K562 (cell line): ENCODE data around the gene LINS1. TPM values are rescaled to one million over a fixed set of nuclear protein-coding genes. Genes with fewer than 3 reads are reported as not detected.

Source experiments
- ATAC-seq: fragments of 200-7000 bp; cut with Tn5 transposase; 3 replicates; pipeline ENCODE4 v1.9.1; 2020; ENCODE audit warnings: moderate library complexity
- BruUV-seq: library from RNA; stranded (reverse); fragments of 400-500 nt; replicated peaks from 2 replicates; lab custom pipeline; 2021; lab: Mats Ljungman, UMichigan
- CTCF ChIA-PET: fragments of 300-600 bp; formaldehyde crosslinking; extraction: SDS; loops from one replicate; lab custom pipeline; 2021; ENCODE audit warnings: low intra/inter-chr PET ratio; lab: Yijun Ruan, JAX
- POLR2A ChIA-PET: fragments of 300-600, 350-650 bp; sonication (Branson Sonifier 250); formaldehyde crosslinking; extraction: SDS; loops from one replicate; lab custom pipeline; 2021; ENCODE audit warnings: antibody characterized with exemption, inconsistent platforms; lab: Yijun Ruan, JAX
- DNase-seq, 4 experiments: peaks; one replicate each; pipeline versions ENCODE4 v3.0.0 to v3.0.0-alpha.2; 2011 to 2018; ENCODE audit warnings: low spot score in 3 of 4, mixed read lengths in 3 of 4; ENCODE audit errors: extremely low read depth in 1 of 4
- FAIRE-seq: peaks from 2 replicates; lab custom pipeline; 2011; peaks lifted over from hg19 to GRCh38; lab: Jason Lieb, UNC
- H2AFZ ChIP-seq: 2 replicates; pipeline ENCODE4 v1.6.0; 2011; ENCODE audit warnings: low read depth, low read length, control low read depth, inconsistent platforms
- H3K27ac ChIP-seq: fragments of 200-600 bp; 3 replicates; pipeline ENCODE4 v1.8.0; 2011; ENCODE audit warnings: low read depth, mild to moderate bottlenecking, control low read depth, inconsistent platforms, low read length, moderate library complexity, mixed read lengths; ENCODE audit errors: extremely low read depth
- H3K27me3 ChIP-seq, 2 experiments: fragments of 300-600 bp in 1 of 2; 2 replicates in 1 of 2; 3 replicates in 1 of 2; pipeline versions ENCODE4 v1.6.0 to v1.8.0; 2011; ENCODE audit warnings: inconsistent platforms in 2 of 2, low read length in 2 of 2, mild to moderate bottlenecking in 1 of 2, mixed read lengths in 1 of 2, moderate library complexity in 1 of 2; ENCODE audit not compliant: control insufficient read depth in 2 of 2, insufficient read depth in 2 of 2
- H3K36me3 ChIP-seq: fragments of 300-600 bp; 3 replicates; pipeline ENCODE4 v1.8.0; 2011; ENCODE audit warnings: mild to moderate bottlenecking, low read length, inconsistent platforms; ENCODE audit not compliant: control insufficient read depth, insufficient read depth
- H3K4me1 ChIP-seq, 2 experiments: fragments of 200-600 bp in 1 of 2; replicated peaks in 1 of 2; 2 replicates in 1 of 2; 3 replicates in 1 of 2; pipeline versions ENCODE4 v1.5.1 to v1.8.0; 2011; ENCODE audit warnings: inconsistent platforms in 2 of 2, low read length in 2 of 2, mild to moderate bottlenecking in 1 of 2, mixed read lengths in 1 of 2, moderate library complexity in 1 of 2; ENCODE audit not compliant: control insufficient read depth in 2 of 2, insufficient read depth in 2 of 2
- H3K4me2 ChIP-seq: 2 replicates; pipeline ENCODE4 v1.6.1; 2011; ENCODE audit warnings: low read length, control low read depth, inconsistent platforms, mixed read lengths; ENCODE audit not compliant: insufficient read depth
- H3K4me3 ChIP-seq: fragments of 200-600 bp; sonication (generic), shearing (Covaris generic); 2 replicates; pipeline ENCODE4 v1.5.1; 2016; ENCODE audit warnings: control low read depth, inconsistent platforms
- H3K79me2 ChIP-seq: fragments of 200-600 bp; 3 replicates; pipeline ENCODE4 v1.8.0; 2011; ENCODE audit warnings: low read length, inconsistent platforms; ENCODE audit not compliant: control insufficient read depth, insufficient read depth
- H3K9ac ChIP-seq, 2 experiments: 2 replicates each; pipeline versions ENCODE4 v1.6.0 to v1.6.1; 2011; ENCODE audit warnings: low read depth in 2 of 2, low read length in 2 of 2, control low read depth in 1 of 2, inconsistent platforms in 1 of 2, mild to moderate bottlenecking in 1 of 2, mixed read lengths in 1 of 2; ENCODE audit not compliant: insufficient read depth in 1 of 2
- H3K9me1 ChIP-seq: one replicate; pipeline ENCODE4 v1.6.0; 2011; ENCODE audit warnings: inconsistent platforms, mild to moderate bottlenecking, low read length, moderate library complexity; ENCODE audit not compliant: control insufficient read depth, insufficient read depth
- H3K9me3 ChIP-seq: replicated peaks from 2 replicates; pipeline ENCODE4 v1.5.1; 2011; ENCODE audit warnings: low read depth, low read length, inconsistent platforms; ENCODE audit not compliant: control insufficient read depth, insufficient read depth
- H4K20me1 ChIP-seq: replicated peaks from 2 replicates; pipeline ENCODE4 v1.6.1; 2011; ENCODE audit warnings: low read length, inconsistent platforms, mixed read lengths; ENCODE audit not compliant: control insufficient read depth, insufficient read depth
- BCLAF1 ChIP-seq, 2 experiments: fragments of 450-650 bp in 1 of 2; IDR thresholded peaks; 2 replicates each; pipeline ENCODE4 v1.6.1; 2011 to 2017; ENCODE audit warnings: low read depth in 2 of 2, antibody characterized with exemption in 1 of 2, borderline replicate concordance in 1 of 2, low read length in 1 of 2, mild to moderate bottlenecking in 1 of 2, mixed read lengths in 1 of 2; ENCODE audit not compliant: control insufficient read depth in 1 of 2
- MEIS2 ChIP-seq: fragments of 450-650 bp; IDR thresholded peaks from 2 replicates; pipeline ENCODE4 v1.6.1; 2014; ENCODE audit warnings: mild to moderate bottlenecking; ENCODE audit not compliant: partially characterized antibody
- SRSF3 ChIP-seq: fragments of 200-400 bp; formaldehyde crosslinking; IDR thresholded peaks from 2 replicates; pipeline ENCODE4 v1.6.1; 2016; ENCODE audit warnings: mild to moderate bottlenecking, low read length, moderate library complexity; ENCODE audit not compliant: insufficient read depth
- TCF7 ChIP-seq: sonication (generic); IDR thresholded peaks from 2 replicates; pipeline ENCODE4 v1.6.1; 2016; ENCODE audit warnings: antibody characterized with exemption, borderline replicate concordance
- ZNF583 ChIP-seq: fragments of 250-450 bp; sonication (Bioruptor Pico); IDR thresholded peaks from 2 replicates; pipeline ENCODE4 v1.4.0; 2020
- ZZZ3 ChIP-seq: fragments of 450-650 bp; IDR thresholded peaks from 2 replicates; pipeline ENCODE4 v1.6.1; 2016; ENCODE audit warnings: antibody characterized with exemption, mild to moderate bottlenecking, moderate library complexity
- WGBS: fragments of 100-300 bp; shearing (Covaris generic); methylation state at CpG from one replicate; pipeline ENCODE4 v1.1.6; 2016; ENCODE audit warnings: low coverage, mixed read lengths; ENCODE audit not compliant: insufficient coverage; ENCODE audit errors: missing lambda C conversion rate; 5-methylcytosine and 5-hydroxymethylcytosine counted together
- in situ Hi-C: fragments of 300-500 bp; cut with MboI; formaldehyde crosslinking; loops from 4 replicates; pipeline ENCODE4 v1.15.0; 2018; ENCODE audit warnings: inconsistent platforms, mixed read lengths
- intact Hi-C: fragments of 100-400 bp; cut with micrococcal nuclease; formaldehyde crosslinking; loops from 2 replicates; pipeline ENCODE4 v1.14.2; 2022
- polyA plus RNA-seq, 8 experiments: library from polyadenylated mRNA; depleted of rRNA in 4 of 8; stranded (reverse) in 5 of 8; unstranded in 3 of 8; fragments of >200 nt; fragmentation: Nextera tagmentation in 2 of 8; fragmentation: Illumina TruSeq in 1 of 8; extraction: Ambion mirVana in 2 of 8; extraction: Trizol in 1 of 8; gene quantifications; 2 replicates each; pipeline versions ENCODE4 v1.2.1 to v1.2.3, GENCODE V29; 2011 to 2014; ENCODE audit warnings: inconsistent platforms in 1 of 8, missing spikeins in 1 of 8
- total RNA-seq, 7 experiments: library from RNA; depleted of rRNA in 6 of 7; stranded (reverse); fragments of >200 nt in 6 of 7; fragmentation: Illumina TruSeq in 2 of 7; extraction: Trizol in 2 of 7; gene quantifications; 2 replicates each; pipeline versions ENCODE4 v1.2.1 to v1.2.3, GENCODE V29; 2011 to 2021; ENCODE audit warnings: low replicate concordance in 1 of 7
- TF ChIP-seq, protein P1 (sequence below), 2 experiments: fragments of 450-650 bp; IDR thresholded peaks; 2 replicates each; pipeline ENCODE4 v1.6.1; 2016; ENCODE audit warnings: mild to moderate bottlenecking in 2 of 2, borderline replicate concordance in 1 of 2, low read depth in 1 of 2, moderate library complexity in 1 of 2

LINS1 gene
- total and polyA plus RNA-seq, 9 of the 15 experiments (the other 6 are each of a cell fraction or from before 2014, with no cell fraction given), result 15.4 to 31.4 (median 24.6) TPM

- ATAC-seq, result no peak
- TF ChIP-seq TCF7 (no peak), BCLAF1 (IDR thresholded peaks at IDR 0.05; ENCODE audit: borderline replicate concordance in 1 of 2, control insufficient read depth in 1 of 2, low read depth in 2 of 2, low read length in 1 of 2) (no peak), SRSF3 (no peak), ZZZ3 (no peak), MEIS2 (no peak), ZNF583 (CRISPR knock-in tag) (no peak)
- TF ChIP-seq, protein P1, sequence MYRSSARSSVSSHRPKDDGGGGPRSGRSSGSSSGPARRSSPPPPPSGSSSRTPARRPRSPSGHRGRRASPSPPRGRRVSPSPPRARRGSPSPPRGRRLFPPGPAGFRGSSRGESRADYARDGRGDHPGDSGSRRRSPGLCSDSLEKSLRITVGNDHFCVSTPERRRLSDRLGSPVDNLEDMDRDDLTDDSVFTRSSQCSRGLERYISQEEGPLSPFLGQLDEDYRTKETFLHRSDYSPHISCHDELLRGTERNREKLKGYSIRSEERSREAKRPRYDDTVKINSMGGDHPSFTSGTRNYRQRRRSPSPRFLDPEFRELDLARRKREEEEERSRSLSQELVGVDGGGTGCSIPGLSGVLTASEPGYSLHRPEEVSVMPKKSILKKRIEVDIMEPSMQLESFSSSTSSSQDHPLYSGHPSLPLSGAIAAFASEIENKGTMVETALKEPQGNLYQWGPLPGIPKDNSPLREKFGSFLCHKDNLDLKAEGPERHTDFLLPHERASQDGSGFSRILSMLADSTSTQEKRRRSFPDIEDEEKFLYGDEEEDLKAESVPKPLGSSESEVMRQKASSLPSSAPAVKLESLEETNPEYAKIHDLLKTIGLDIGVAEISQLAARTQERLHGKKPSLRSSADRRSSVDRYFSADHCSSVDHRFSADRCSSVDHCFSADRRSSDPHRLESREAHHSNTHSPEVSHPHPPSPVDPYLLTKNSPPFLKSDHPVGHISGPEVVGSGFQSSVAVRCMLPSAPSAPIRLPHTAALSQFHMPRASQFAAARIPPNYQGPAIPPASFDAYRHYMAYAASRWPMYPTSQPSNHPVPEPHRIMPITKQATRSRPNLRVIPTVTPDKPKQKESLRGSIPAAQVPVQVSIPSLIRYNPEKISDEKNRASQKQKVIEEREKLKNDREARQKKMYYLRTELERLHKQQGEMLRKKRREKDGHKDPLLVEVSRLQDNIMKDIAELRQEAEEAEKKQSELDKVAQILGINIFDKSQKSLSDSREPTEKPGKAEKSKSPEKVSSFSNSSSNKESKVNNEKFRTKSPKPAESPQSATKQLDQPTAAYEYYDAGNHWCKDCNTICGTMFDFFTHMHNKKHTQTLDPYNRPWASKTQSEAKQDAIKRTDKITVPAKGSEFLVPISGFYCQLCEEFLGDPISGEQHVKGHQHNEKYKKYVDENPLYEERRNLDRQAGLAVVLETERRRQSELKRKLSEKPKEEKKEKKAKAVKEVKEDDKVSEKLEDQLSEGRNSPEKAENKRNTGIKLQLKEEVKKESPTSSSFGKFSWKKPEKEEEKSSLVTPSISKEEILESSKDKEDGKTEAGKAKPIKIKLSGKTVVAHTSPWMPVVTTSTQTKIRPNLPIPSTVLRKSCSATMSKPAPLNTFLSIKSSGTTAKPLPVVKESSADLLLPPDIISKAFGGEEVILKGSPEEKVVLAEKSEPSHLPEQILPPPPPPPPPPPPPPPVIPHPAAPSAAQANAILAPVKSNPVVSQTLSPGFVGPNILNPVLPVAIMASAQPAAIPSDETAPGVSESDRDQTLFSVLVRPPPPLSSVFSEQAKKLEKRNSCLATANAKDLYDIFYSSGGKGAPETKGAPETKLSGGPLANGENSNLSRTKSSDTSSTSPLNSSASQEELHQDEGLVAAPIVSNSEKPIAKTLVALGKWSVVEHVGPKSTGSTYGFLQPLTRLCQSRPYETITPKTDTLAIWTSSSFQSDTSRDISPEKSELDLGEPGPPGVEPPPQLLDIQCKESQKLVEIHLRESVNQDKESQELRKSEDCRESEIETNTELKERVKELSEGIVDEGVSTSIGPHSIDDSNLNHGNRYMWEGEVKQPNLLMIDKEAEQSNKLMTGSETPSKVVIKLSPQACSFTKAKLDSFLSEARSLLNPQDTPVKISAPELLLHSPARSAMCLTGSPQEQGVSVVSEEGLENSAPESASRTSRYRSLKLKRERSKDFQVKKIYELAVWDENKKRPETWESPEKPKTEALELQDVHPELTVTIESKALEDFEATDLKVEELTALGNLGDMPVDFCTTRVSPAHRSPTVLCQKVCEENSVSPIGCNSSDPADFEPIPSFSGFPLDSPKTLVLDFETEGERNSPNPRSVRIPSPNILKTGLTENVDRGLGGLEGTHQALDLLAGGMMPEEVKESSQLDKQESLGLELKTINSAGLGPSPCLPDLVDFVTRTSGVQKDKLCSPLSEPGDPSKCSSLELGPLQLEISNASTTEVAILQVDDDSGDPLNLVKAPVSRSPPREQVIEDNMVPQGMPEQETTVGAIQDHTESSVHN (IDR thresholded peaks at IDR 0.05; ENCODE audit: borderline replicate concordance in 1 of 2, low read depth in 1 of 2), result no peak
Observed at GRCh38 chr15:100570735-100571313, 31.2 kb downstream of the LINS1 start.

More at GRCh38 chr15:100570735-100571313, 31.2 kb downstream of the LINS1 start:
- Histone ChIP-seq H3K4me2 (no peak overlapping the region), H4K20me1 (no peaks in the 10 kb centered on the region; the same call in 1 of the 2 replicates), H3K4me1 (no peaks in the 10 kb centered on the region), H3K79me2 (0 out of 3 replicates have a peak, but pooled peaks cover 2% of the 10 kb centered on the region), H3K27me3 (no peaks in the 10 kb centered on the region), H3K9me3 (no peaks in the 10 kb centered on the region), H2AFZ (no peak overlapping the region), H3K27ac (no peak overlapping the region), H3K9ac (no peak overlapping the region), H3K9me1 (no peaks in the 10 kb centered on the region), H3K4me3 (no peak overlapping the region), H3K36me3 (peaks cover 76% of the 10 kb centered on the region)
- intact Hi-C loops, result no loop called here
- TSS peak; percentile 6 for BruUV-seq
- DNase-seq (no peak), FAIRE-seq (no peak)
- POLR2A ChIA-PET, result interaction anchor here (0.9 kb wide), 1 partner anchor 25 kb away, joined by 3 read pairs; no protein-coding TSS in a partner anchor
- CTCF ChIA-PET, result no interaction called here
- in situ Hi-C loops, result no loop called here
- WGBS, result 98% methylated on average over 4 of the region's 4 CpGs
